Mesendoderm (in vitro differentiated cells): Measurements from ENCODE around the gene C10orf120.

ENCODE experiments used
- DNase-seq: peaks from one replicate; pipeline ENCODE4 v3.0.0; 2013
- H2AK5ac ChIP-seq: 2 replicates; pipeline ENCODE4 v1.6.1; 2013; ENCODE audit warnings: low read length, inconsistent platforms
- H2BK120ac ChIP-seq: 2 replicates; pipeline ENCODE4 v1.6.1; 2013; ENCODE audit warnings: low read depth, mild to moderate bottlenecking, low read length, moderate library complexity, mixed read lengths
- H2BK15ac ChIP-seq: replicated peaks from 2 replicates; pipeline ENCODE4 v1.6.1; 2013; ENCODE audit warnings: low read depth, mild to moderate bottlenecking, moderate library complexity
- H2BK5ac ChIP-seq: 2 replicates; pipeline ENCODE4 v1.6.1; 2013; ENCODE audit warnings: low read length, inconsistent platforms
- H3K18ac ChIP-seq: 2 replicates; pipeline ENCODE4 v1.6.1; 2013; ENCODE audit warnings: mild to moderate bottlenecking, low read length, mixed read lengths
- H3K23ac ChIP-seq: one replicate; pipeline ENCODE4 v1.6.1; 2013; ENCODE audit warnings: low read length
- H3K27ac ChIP-seq: 2 replicates; pipeline ENCODE4 v1.5.1; 2013; ENCODE audit warnings: low read depth, mild to moderate bottlenecking, inconsistent platforms, low read length, moderate library complexity
- H3K27me3 ChIP-seq: 2 replicates; pipeline ENCODE4 v1.6.1; 2013; ENCODE audit warnings: low read length, control low read depth, mild to moderate bottlenecking, inconsistent platforms; ENCODE audit not compliant: insufficient read depth, poor library complexity
- H3K36me3 ChIP-seq: 2 replicates; pipeline ENCODE4 v1.6.1; 2013; ENCODE audit warnings: low read length, inconsistent platforms; ENCODE audit not compliant: control insufficient read depth, insufficient read depth
- H3K4ac ChIP-seq: one replicate; pipeline ENCODE4 v1.6.1; 2013; ENCODE audit warnings: low read depth, mild to moderate bottlenecking, low read length, moderate library complexity
- H3K4me1 ChIP-seq: 2 replicates; pipeline ENCODE4 v1.6.1; 2013; ENCODE audit warnings: low read depth, low read length, inconsistent platforms; ENCODE audit not compliant: control insufficient read depth
- H3K4me2 ChIP-seq: 2 replicates; pipeline ENCODE4 v1.6.1; 2013; ENCODE audit warnings: low read length
- H3K4me3 ChIP-seq: 2 replicates; pipeline ENCODE4 v1.5.1; 2013; ENCODE audit warnings: mild to moderate bottlenecking, low read length
- H3K56ac ChIP-seq: one replicate; pipeline ENCODE4 v1.6.1; 2013; ENCODE audit warnings: low read length
- H3K79me1 ChIP-seq: 2 replicates; pipeline ENCODE4 v1.6.1; 2013; ENCODE audit warnings: low read length, inconsistent platforms
- H3K79me2 ChIP-seq: 2 replicates; pipeline ENCODE4 v1.6.1; 2013; ENCODE audit warnings: mild to moderate bottlenecking, low read length; ENCODE audit not compliant: control insufficient read depth, insufficient read depth
- H3K9ac ChIP-seq: 2 replicates; pipeline ENCODE4 v1.6.1; 2013; ENCODE audit warnings: low read length, inconsistent platforms
- H4K5ac ChIP-seq: one replicate; pipeline ENCODE4 v1.6.1; 2013; ENCODE audit warnings: low read length
- H4K8ac ChIP-seq: one replicate; pipeline ENCODE4 v1.6.1; 2013; ENCODE audit warnings: low read depth, mild to moderate bottlenecking, control low read depth, low read length, moderate library complexity
- WGBS: extraction: QIAGEN DNeasy Blood & Tissue Kit; methylation state at CpG from one replicate; pipeline ENCODE4 v1.1.7; 2013; ENCODE audit warnings: low lambda C conversion rate, missing lambda C conversion rate; ENCODE audit not compliant: insufficient coverage; ENCODE audit errors: extremely low coverage; 5-methylcytosine and 5-hydroxymethylcytosine counted together

C10orf120 gene

GRCh38 chr10:122659126-122659525, 40.5 kb downstream of the C10orf120 start:
- Histone ChIP-seq H3K23ac (no peak overlapping the region), H4K5ac (no peak overlapping the region), H2BK5ac (no peak overlapping the region), H2AK5ac (no peak overlapping the region), H3K27me3 (no peaks in the 10 kb centered on the region), H3K36me3 (no peaks in the 10 kb centered on the region), H3K79me1 (no peaks in the 10 kb centered on the region), H3K4me3 (no peak overlapping the region), H3K9ac (no peak overlapping the region), H3K79me2 (no peaks in the 10 kb centered on the region), H3K18ac (no peak overlapping the region), H3K27ac (no peak overlapping the region), H2BK15ac (no peak overlapping the region), H3K56ac (no peak overlapping the region), H3K4me2 (no peak overlapping the region), H2BK120ac (no peak overlapping the region), H3K4ac (no peak overlapping the region), H4K8ac (no peak overlapping the region), H3K4me1 (no peaks in the 10 kb centered on the region)
- WGBS: no CpG with 5 or more reads among the region's 6 CpGs
- no peak for DNase-seq

GRCh38 chr10:122658356-122659049, 41.1 kb downstream of the C10orf120 start:
- Histone ChIP-seq H3K23ac (no peak overlapping the region), H3K27me3 (no peaks in the 10 kb centered on the region), H3K79me1 (no peaks in the 10 kb centered on the region), H3K4me3 (no peak overlapping the region), H2BK5ac (no peak overlapping the region), H3K9ac (no peak overlapping the region), H3K79me2 (no peaks in the 10 kb centered on the region), H4K8ac (no peak overlapping the region), H2AK5ac (no peak overlapping the region), H2BK120ac (no peak overlapping the region), H3K56ac (no peak overlapping the region), H3K36me3 (no peaks in the 10 kb centered on the region), H3K4ac (no peak overlapping the region), H3K27ac (no peak overlapping the region), H3K4me2 (no peak overlapping the region), H3K18ac (no peak overlapping the region), H4K5ac (no peak overlapping the region), H2BK15ac (no peak overlapping the region), H3K4me1 (no peaks in the 10 kb centered on the region)
- no CpG with 5 or more reads among the region's 8 CpGs for WGBS
- no peak for DNase-seq

- no peaks in the 10 kb centered on the region for H3K79me2 ChIP-seq
- H3K27ac ChIP-seq: no peak overlapping the region
- no peak overlapping the region for H3K9ac ChIP-seq
- WGBS: no CpG with 5 or more reads among the region's 3 CpGs
- no peak overlapping the region for H2BK120ac ChIP-seq
- no peak overlapping the region for H3K23ac ChIP-seq
- no peaks in the 10 kb centered on the region for H3K4me1 ChIP-seq
- no peak for DNase-seq
- H2AK5ac ChIP-seq: no peak overlapping the region
- H3K4me2 ChIP-seq: no peak overlapping the region
- H3K27me3 ChIP-seq: no peaks in the 10 kb centered on the region
- no peak overlapping the region for H4K8ac ChIP-seq
- H3K36me3 ChIP-seq: no peaks in the 10 kb centered on the region
- no peak overlapping the region for H3K4ac ChIP-seq
- no peak overlapping the region for H3K18ac ChIP-seq
- no peaks in the 10 kb centered on the region for H3K79me1 ChIP-seq
- no peak overlapping the region for H3K4me3 ChIP-seq
- H3K56ac ChIP-seq: no peak overlapping the region
- H2BK15ac ChIP-seq: no peak overlapping the region
- H4K5ac ChIP-seq: no peak overlapping the region
- no peak overlapping the region for H2BK5ac ChIP-seq
These were observed 41.9 kb downstream of the C10orf120 start for GRCh38 chr10:122657729-122658128.

GRCh38 chr10:122657255-122657654, 42.4 kb downstream of the C10orf120 start:
- H3K27me3 ChIP-seq: no peaks in the 10 kb centered on the region
- H3K4me2 ChIP-seq: no peak overlapping the region
- no peaks in the 10 kb centered on the region for H3K36me3 ChIP-seq
- no peak overlapping the region for H3K9ac ChIP-seq
- no peak overlapping the region for H2BK5ac ChIP-seq
- H3K23ac ChIP-seq: no peak overlapping the region
- no peak overlapping the region for H2BK120ac ChIP-seq
- no peak overlapping the region for H2BK15ac ChIP-seq
- H3K18ac ChIP-seq: no peak overlapping the region
- no peak overlapping the region for H3K56ac ChIP-seq
- H3K4me3 ChIP-seq: no peak overlapping the region
- no peak overlapping the region for H4K5ac ChIP-seq
- H3K4ac ChIP-seq: no peak overlapping the region
- H3K27ac ChIP-seq: no peak overlapping the region
- no peaks in the 10 kb centered on the region for H3K4me1 ChIP-seq
- no peaks in the 10 kb centered on the region for H3K79me1 ChIP-seq
- H2AK5ac ChIP-seq: no peak overlapping the region
- DNase-seq: no peak
- H4K8ac ChIP-seq: no peak overlapping the region
- no peaks in the 10 kb centered on the region for H3K79me2 ChIP-seq
- no CpG with 5 or more reads among the region's 4 CpGs for WGBS

- Histone ChIP-seq H3K4ac (no peak overlapping the region), H3K79me2 (no peaks in the 10 kb centered on the region), H3K9ac (no peak overlapping the region), H3K79me1 (no peaks in the 10 kb centered on the region), H2AK5ac (no peak overlapping the region), H2BK5ac (no peak overlapping the region), H3K27me3 (no peaks in the 10 kb centered on the region), H3K4me1 (no peaks in the 10 kb centered on the region), H3K36me3 (no peaks in the 10 kb centered on the region), H3K23ac (no peak overlapping the region), H2BK120ac (no peak overlapping the region), H3K4me2 (no peak overlapping the region), H3K56ac (no peak overlapping the region), H4K8ac (no peak overlapping the region), H3K18ac (no peak overlapping the region), H4K5ac (no peak overlapping the region), H3K4me3 (no peak overlapping the region), H3K27ac (no peak overlapping the region), H2BK15ac (no peak overlapping the region)
- no CpG with 5 or more reads among the region's 5 CpGs for WGBS
- no peak for DNase-seq
These were observed 42.9 kb downstream of the C10orf120 start for GRCh38 chr10:122656741-122657140.

- H2BK120ac ChIP-seq: no peak overlapping the region
- H2AK5ac ChIP-seq: no peak overlapping the region
- no peak for DNase-seq
- H2BK5ac ChIP-seq: no peak overlapping the region
- no peak overlapping the region for H3K23ac ChIP-seq
- H3K4me3 ChIP-seq: no peak overlapping the region
- H3K79me2 ChIP-seq: no peaks in the 10 kb centered on the region
- no peak overlapping the region for H2BK15ac ChIP-seq
- H3K56ac ChIP-seq: no peak overlapping the region
- no peak overlapping the region for H3K9ac ChIP-seq
- H3K36me3 ChIP-seq: no peaks in the 10 kb centered on the region
- H4K5ac ChIP-seq: no peak overlapping the region
- no peaks in the 10 kb centered on the region for H3K27me3 ChIP-seq
- WGBS: no CpG with 5 or more reads among the region's 2 CpGs
- H3K4me1 ChIP-seq: no peaks in the 10 kb centered on the region
- H3K18ac ChIP-seq: no peak overlapping the region
- no peak overlapping the region for H3K27ac ChIP-seq
- no peak overlapping the region for H3K4me2 ChIP-seq
- no peak overlapping the region for H3K4ac ChIP-seq
- no peaks in the 10 kb centered on the region for H3K79me1 ChIP-seq
- H4K8ac ChIP-seq: no peak overlapping the region
These were observed 43.3 kb downstream of the C10orf120 start for GRCh38 chr10:122656308-122656705.
